SIG-M5 treated with dmso at 0.1 percent for 504 hours (cell line): ENCODE measurements around the gene MSANTD1.
"Not testable (repeated sequence)": the region's sequence is repeated elsewhere in the genome, so short reads cannot be mapped to it uniquely, and the experiment has no call there.

Experiments
- DNase-seq: peaks from one replicate; lab custom pipeline; 2025; ENCODE audit not compliant: unreplicated experiment; lab: John Stamatoyannopoulos, UW

Gene MSANTD1

DNA sequence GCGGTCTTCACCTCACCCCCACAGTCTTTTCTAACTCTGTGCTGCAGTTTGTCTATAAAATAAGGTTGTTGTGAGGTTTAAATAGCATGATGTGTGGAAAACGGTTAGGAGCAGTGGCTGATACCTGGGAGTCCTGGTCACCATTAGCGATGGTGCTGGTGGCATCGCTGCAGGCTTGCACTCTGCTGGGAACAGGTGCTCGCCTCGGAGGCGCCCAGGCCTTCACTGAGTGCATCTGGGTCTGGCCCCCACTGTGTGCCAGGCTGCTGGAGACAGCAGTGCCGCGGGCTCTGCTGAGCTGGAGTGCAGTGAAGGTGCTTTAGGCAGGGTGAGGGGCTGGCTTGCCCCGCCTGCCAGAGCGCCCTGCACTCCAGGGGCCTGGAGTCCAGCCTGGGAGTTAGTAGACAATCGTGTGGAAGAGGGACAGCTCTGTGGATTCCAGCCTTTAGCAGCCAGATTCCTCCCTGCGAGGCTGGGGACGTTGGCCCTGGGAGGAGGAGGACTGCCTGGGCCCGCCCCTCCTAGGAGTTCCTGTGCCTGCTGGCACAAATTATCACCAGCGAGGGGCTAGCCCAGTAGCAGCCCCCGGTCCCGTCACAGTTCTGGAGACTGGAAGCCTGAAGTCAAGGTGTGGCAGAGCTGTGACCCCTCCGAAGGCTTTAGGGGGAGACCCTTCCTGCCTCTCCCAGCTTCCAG lies 51.2 kb downstream of the MSANTD1 start:
- no peak for DNase-seq

DNA sequence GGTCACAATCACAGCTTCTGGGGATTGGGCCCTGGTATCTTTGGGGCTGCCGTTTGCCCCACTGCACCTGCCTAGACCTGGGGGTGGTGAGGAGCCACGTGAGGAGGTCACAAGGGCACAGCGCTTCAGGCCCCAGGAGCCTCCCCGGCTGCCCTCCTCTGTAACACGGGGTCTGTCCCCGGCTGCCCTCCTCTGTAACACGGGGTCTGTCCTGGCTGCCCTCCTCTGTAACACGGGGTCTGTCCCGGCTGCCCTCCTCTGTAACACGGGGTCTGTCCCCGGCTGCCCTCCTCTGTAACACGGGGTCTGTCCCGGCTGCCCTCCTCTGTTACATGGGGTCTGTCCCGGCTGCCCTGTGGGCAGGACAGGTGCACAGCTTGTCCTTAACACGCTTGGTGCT lies 51.9 kb downstream of the MSANTD1 start:
- DNase-seq = not testable (repeated sequence)

DNA sequence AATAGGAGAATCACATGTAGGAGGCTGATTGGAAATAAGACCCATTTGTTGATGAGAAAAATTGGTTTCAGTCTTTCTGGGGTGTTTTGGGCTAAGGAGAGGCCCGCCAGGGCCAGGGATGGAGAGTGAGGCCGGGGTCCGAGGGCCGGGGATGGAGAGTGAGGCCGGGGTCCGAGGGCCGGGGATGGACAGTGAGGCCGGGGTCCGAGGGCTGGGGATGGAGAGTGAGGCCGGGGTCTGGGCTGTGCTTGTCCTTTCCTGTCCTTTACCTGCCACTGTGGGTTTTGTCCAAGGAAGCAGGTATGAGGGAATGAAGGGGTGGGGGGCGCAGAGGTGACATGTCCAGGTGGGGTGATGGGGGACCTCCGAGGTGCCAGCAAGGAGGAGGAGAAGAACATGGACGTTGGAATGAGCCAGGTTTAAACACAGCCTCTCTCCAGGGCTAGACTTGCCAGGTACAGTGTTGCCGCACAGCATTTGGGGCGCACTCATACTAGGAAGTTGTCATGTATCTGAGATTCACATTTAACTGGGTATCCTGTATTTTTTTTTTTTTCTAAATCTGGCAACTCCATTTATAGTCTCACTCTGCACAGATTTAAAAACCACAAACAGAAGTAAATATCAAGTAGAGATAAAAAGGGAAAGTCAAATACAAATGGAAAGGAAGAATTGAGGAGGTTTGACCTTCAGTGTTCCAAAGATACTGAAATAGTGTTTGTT lies 52.7 kb downstream of the MSANTD1 start:
- DNase-seq = no peak

DNA sequence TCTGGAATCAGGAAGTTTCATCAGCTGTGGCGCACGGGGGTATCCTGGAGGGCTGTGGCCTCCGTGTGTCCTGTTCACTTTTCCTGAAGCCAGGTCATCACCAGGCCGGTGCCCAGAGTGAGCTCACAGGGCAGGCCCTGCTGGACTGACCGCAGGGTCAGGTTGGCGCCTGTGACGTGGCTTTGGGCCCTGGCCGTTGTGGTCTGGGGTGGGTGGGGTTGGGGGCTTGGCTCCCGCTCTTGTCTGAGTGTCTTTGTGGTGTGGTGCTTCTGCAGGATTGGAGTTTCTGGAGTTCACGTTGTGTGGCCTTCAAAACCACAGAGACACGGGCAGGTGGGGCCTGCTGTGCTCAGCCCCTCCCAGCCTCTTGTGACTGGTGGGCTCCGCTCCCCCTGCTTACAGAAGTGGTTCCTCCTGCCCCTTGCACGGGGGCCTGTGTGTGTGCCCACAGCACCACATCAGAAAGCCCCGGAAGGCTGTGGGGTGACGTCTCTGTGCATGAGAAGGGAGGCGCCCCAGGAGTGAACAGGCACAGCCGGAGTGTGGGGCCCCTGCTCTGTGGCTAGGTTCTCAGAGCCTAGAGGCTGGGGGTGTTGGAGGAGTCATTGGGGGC lies 53.3 kb downstream of the MSANTD1 start:
- DNase-seq = no peak

DNA sequence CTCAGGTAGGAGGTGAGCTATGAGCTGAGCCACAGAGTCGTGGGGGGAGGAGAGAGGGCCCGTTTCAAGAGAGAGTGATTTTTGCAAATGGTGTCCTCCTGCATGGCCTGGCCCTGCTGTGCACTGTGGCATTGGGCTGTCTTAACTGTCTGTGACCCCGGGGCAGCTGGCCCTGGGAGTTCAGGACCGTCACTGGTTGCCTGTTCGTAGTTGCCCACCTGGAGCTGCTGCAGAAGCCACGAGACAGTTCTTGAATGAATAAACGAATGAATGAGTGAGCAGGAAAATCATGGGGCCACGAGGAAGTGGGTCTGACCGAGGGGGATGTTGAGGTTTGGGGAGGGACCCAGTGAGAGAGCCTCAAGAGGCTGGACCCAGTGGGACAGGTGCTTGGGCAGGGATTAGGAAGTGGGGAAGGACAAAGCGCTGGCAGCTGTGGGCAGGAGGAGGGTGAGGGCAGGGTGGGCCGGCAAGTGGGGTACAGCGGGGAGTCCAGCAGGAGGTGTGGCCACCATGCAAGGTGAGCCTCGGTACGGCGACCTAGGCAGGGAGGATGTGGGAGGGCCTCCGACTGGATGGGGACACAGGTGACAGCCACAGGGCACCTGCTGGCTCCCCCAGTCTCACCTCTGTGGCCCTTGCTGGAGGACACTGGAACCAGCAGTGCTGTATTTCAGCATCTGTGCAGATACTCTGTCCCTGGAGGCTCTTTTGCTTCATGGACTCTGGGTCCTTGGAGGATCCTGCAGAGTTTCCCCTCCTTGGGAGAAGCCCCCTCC lies 54.0 kb downstream of the MSANTD1 start:
- DNase-seq = no peak

DNA sequence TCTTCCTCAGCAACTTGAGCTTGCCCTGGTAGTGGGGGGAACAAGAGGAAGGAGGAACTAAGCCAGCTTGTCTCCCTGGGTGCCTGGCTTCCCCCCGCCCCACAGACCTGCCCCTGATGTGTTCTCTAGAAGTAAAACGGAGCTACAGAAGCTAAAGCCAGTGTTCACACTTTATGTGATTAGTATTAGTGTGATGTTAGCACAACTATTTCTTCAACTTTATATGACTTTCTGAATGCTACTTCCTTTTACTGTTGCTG lies 54.5 kb downstream of the MSANTD1 start:
- no peak for DNase-seq

DNA sequence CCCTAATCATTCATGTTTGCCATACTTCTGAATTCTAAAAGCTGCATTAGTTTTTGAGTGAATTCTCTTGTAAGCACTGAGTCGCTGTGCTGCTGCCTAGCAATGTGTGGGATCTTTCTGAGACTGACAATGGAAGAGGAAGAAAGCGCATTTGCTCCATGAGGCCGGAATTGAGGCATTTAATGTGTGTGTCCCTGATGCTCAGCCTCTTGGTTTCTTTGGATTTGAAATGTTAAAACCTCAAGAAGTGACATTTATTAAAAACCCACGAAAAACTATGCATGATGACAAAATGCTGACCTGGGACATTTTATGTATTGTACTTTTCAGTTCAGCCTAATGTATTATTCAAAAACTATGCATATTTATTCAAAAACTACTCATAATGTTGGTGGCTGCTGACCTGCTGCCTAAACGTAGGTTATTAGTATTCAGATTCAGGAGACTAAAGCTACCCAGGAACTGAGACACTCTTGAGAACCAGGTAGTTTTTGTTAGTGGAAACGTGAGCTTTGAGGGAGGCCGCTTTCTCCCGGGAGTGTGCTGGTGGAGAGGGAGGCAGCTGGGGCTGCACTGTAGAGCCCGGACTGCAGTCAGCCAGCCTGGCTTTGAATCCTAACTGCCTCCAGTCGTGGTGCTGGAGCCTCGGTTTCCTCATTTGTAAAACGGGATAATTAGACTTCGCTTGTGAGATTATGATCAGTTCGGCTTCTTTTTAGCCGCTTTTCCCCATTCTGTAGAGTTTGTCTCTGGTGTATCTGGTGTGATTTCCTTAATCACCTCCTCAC lies 55.2 kb downstream of the MSANTD1 start:
- no peak for DNase-seq

DNA sequence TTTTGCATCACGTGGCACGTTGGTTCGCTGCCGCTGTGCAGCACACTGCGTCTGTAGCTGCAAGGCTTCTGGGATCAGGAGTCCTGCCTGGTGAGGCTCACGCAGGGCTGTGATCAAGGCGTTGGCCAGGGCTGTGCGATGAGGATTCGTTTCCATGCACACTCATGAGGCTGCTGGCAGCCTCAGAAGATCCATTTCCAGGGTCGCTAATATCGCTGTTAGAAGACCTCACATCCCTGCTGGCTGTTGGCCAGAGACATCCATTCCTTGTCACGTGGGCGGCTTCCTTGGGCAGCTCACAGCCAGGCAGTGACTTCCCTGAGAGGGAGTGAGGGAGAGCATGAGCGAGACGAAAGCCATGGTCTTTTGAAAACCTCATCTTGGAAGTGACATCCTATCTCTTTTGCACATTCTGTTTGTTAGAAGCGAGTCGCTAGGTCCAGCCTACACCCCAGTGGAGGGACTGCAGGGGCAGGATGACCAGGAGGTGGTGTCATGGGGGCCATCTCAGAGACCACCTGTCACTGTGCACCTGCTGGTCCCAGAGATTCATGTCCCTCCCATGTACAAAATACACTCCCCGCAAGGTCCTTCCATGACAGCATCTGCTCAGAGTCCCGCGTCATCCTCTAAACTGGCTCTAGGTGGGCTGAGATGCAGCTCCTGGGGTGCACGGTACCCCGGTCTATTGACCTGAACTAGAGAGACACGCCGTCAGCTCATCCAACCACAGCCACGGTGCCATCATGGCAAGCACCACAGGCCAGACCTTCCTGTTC lies 56.1 kb downstream of the MSANTD1 start:
- DNase-seq = no peak

DNA sequence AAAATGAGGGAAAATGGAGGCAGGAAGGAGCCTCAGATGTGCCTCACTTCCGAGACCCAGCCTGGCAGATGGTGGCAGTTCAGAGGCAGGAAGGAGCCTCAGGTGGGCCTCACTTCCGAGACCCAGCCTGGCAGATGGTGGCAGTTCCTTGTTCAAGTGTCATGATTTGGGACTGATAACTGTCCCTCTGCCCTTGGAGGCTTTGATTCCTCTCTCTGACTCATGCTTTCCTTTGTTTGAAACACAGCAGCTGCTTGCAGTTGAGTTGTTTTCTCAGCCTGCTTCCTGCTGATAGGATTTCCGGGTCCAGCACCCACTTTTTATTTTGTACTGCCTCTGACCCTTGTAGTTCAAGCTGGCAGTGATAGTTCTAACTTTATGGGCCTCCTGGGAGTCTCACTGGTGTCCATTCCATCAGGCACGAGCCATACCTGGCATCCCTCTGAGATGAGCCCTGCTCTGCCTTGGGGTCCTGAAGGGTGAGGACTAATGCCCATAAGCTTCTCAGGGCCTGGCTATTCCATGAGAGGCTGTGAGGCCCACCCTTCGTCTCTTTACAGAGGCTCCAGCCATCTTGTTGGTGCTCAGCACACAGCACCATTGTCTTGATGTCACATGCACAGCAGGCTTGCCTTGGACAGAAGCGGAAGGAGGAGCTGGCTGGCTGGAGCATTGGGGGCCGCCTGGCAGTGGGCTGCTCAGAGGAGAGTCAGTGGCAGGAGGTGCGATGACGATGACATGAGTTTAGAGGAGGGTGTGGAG lies 56.8 kb downstream of the MSANTD1 start:
- no peak for DNase-seq
